T follicular helper cell (primary cell): ENCODE results near the gene LZTS3.
"Not testable (repeated sequence)": the region's sequence is repeated elsewhere in the genome, so short reads cannot be mapped to it uniquely, and the experiment has no call there.

Source experiments
- DNase-seq: peaks from one replicate; pipeline ENCODE4 v3.0.0-alpha.2; 2020; ENCODE audit warnings: low read depth

LZTS3 gene

GRCh38 chr20:3135507-3136070, 37.8 kb downstream of the LZTS3 start:
- no peak for DNase-seq

- no peak for DNase-seq
Observed at GRCh38 chr20:3134151-3134550, 39.2 kb downstream of the LZTS3 start.

GRCh38 chr20:3133155-3133554, 40.2 kb downstream of the LZTS3 start:
- DNase-seq = no peak

- no peak for DNase-seq
Observed at GRCh38 chr20:3130051-3130600, 43.2 kb downstream of the LZTS3 start.

- DNase-seq = no peak
Observed at GRCh38 chr20:3129094-3129493, 44.3 kb downstream of the LZTS3 start.

GRCh38 chr20:3128275-3128984, 44.9 kb downstream of the LZTS3 start:
- DNase-seq = no peak

GRCh38 chr20:3126527-3126859, 46.9 kb downstream of the LZTS3 start:
- no peak for DNase-seq

- not testable (repeated sequence) for DNase-seq
Observed at GRCh38 chr20:3125776-3126526, 47.4 kb downstream of the LZTS3 start.

- not testable (repeated sequence) for DNase-seq
Observed at GRCh38 chr20:3124773-3125560, 48.4 kb downstream of the LZTS3 start.

GRCh38 chr20:3124163-3124562, 49.2 kb downstream of the LZTS3 start:
- not testable (repeated sequence) for DNase-seq

- DNase-seq = no peak
Observed at GRCh38 chr20:3123542-3123941, 49.8 kb downstream of the LZTS3 start.

GRCh38 chr20:3121955-3122610, 51.3 kb downstream of the LZTS3 start:
- no peak for DNase-seq

GRCh38 chr20:3121271-3121911, 52.0 kb downstream of the LZTS3 start:
- no peak for DNase-seq

- no peak for DNase-seq
Observed at GRCh38 chr20:3119044-3119443, 54.3 kb downstream of the LZTS3 start.

GRCh38 chr20:3117839-3118379, 55.4 kb downstream of the LZTS3 start:
- peak; percentile 34 for DNase-seq

- DNase-seq = no peak
Observed at GRCh38 chr20:3116341-3116740, 57.0 kb downstream of the LZTS3 start.

GRCh38 chr20:3115190-3116107, 57.9 kb downstream of the LZTS3 start:
- no peak for DNase-seq
